NCI-H82 treated with DMSO at 0.1 percent for 48 hours (cell line): Measurements from ENCODE around the gene ARMCX1.
A peak's percentile ranks its signal among the peaks of the same experiment; 100 is the strongest.
"Not testable (repeated sequence)": the region's sequence is repeated elsewhere in the genome, so short reads cannot be mapped to it uniquely, and the experiment has no call there.

Experiments used
- DNase-seq: peaks from one replicate; lab custom pipeline; 2025; ENCODE audit not compliant: unreplicated experiment; lab: John Stamatoyannopoulos, UW

Gene ARMCX1

GRCh38 chrX:101550362-101550750 is at the start of gene ARMCX1:
Gene ARMCX1 (plus strand): TSS chrX:101550547. CDS start chrX:101552931, 2,384 bp downstream.
- peak; percentile 39 for DNase-seq

GRCh38 chrX:101502929-101503328 is 47.4 kb upstream of the ARMCX1 start:
- not testable (repeated sequence) for DNase-seq

- DNase-seq, result no peak
Measured at GRCh38 chrX:101507372-101507771, 43.0 kb upstream of the ARMCX1 start.

- no peak for DNase-seq
Measured at GRCh38 chrX:101507986-101508385, 42.4 kb upstream of the ARMCX1 start.

- DNase-seq, result no peak
Measured at GRCh38 chrX:101530944-101531343, 19.4 kb upstream of the ARMCX1 start.

GRCh38 chrX:101539116-101539515 is 11.2 kb upstream of the ARMCX1 start:
- DNase-seq, result no peak

- DNase-seq, result no peak
Measured at GRCh38 chrX:101550751-101551379, 518 bp downstream of the ARMCX1 start.

GRCh38 chrX:101551380-101551767 is 1.0 kb downstream of the ARMCX1 start:
- DNase-seq, result no peak

- DNase-seq, result no peak
Measured at GRCh38 chrX:101552714-101553113, 2.4 kb downstream of the ARMCX1 start.

- no peak for DNase-seq
Measured at GRCh38 chrX:101564651-101565050, 14.3 kb downstream of the ARMCX1 start.

GRCh38 chrX:101595739-101596419 is 45.5 kb downstream of the ARMCX1 start:
- peak; percentile 5 for DNase-seq

- DNase-seq, result not testable (repeated sequence)
Measured at GRCh38 chrX:101599592-101599991, 49.2 kb downstream of the ARMCX1 start.

GRCh38 chrX:101602077-101602476 is 51.7 kb downstream of the ARMCX1 start:
- DNase-seq, result no peak
